GM23338 (cell line): ENCODE results near the gene PLRG1. TPM values are rescaled to one million over a fixed set of nuclear protein-coding genes. Genes with fewer than 3 reads are reported as not detected.

ENCODE experiments used
- ATAC-seq: fragments of 200-7000 bp; cut with Tn5 transposase; 3 replicates; pipeline ENCODE4 v1.9.1; 2020
- DNase-seq: peaks from one replicate; pipeline ENCODE4 v3.0.0-alpha.2; 2015; ENCODE audit warnings: low spot score
- H2AFZ ChIP-seq: fragments of 200-600 bp; sonication (generic); 2 replicates; pipeline ENCODE4 v1.8.0; 2016; ENCODE audit warnings: antibody characterized with exemption, mild to moderate bottlenecking, moderate library complexity
- H3F3A ChIP-seq: fragments of 200-600 bp; sonication (generic); replicated peaks from 2 replicates; pipeline ENCODE4 v1.8.0; 2017; ENCODE audit warnings: antibody characterized with exemption, mixed run types, low read depth
- H3K27ac ChIP-seq: fragments of 200-600 bp; sonication (generic); 2 replicates; pipeline ENCODE4 v1.6.1; 2016; ENCODE audit warnings: low read depth
- H3K27me3 ChIP-seq: fragments of 200-600 bp; sonication (generic); 2 replicates; pipeline ENCODE4 v1.8.0; 2016; ENCODE audit warnings: mild to moderate bottlenecking, mixed run types, moderate library complexity; ENCODE audit not compliant: insufficient read depth
- H3K36me3 ChIP-seq: fragments of 200-600 bp; sonication (generic); 2 replicates; pipeline ENCODE4 v1.8.0; 2016; ENCODE audit warnings: mild to moderate bottlenecking; ENCODE audit not compliant: insufficient read depth
- H3K4me1 ChIP-seq: fragments of 200-600 bp; sonication (generic); 2 replicates; pipeline ENCODE4 v1.8.0; 2016; ENCODE audit warnings: mild to moderate bottlenecking, moderate library complexity; ENCODE audit not compliant: insufficient read depth
- H3K4me2 ChIP-seq: fragments of 200-600 bp; sonication (generic); 2 replicates; pipeline ENCODE4 v1.7.1; 2017; ENCODE audit warnings: mixed run types
- H3K4me3 ChIP-seq: fragments of 200-600 bp; sonication (generic); 2 replicates; pipeline ENCODE4 v1.6.1; 2016; ENCODE audit warnings: mixed run types
- H3K79me2 ChIP-seq: fragments of 200-600 bp; sonication (generic); replicated peaks from 2 replicates; pipeline ENCODE4 v1.8.0; 2017; ENCODE audit warnings: mild to moderate bottlenecking; ENCODE audit not compliant: insufficient read depth
- H3K9me2 ChIP-seq: fragments of 200-600 bp; sonication (generic); 2 replicates; pipeline ENCODE4 v1.8.0; 2017; ENCODE audit not compliant: insufficient read depth
- H4K20me1 ChIP-seq: fragments of 200-600 bp; sonication (generic); replicated peaks from 2 replicates; pipeline ENCODE4 v1.8.0; 2017; ENCODE audit warnings: mild to moderate bottlenecking; ENCODE audit not compliant: insufficient read depth
- H3K27ac Mint-ChIP-seq: 2 replicates; pipeline ENCODE4 v1.8.0; 2020; ENCODE audit warnings: inconsistent platforms, mild to moderate bottlenecking, moderate library complexity, mixed read lengths
- H3K27me3 Mint-ChIP-seq: 3 replicates; pipeline ENCODE4 v1.8.0; 2022; ENCODE audit warnings: low read depth, mild to moderate bottlenecking, moderate library complexity, mixed read lengths, inconsistent platforms; ENCODE audit not compliant: insufficient read depth, poor library complexity
- H3K36me3 Mint-ChIP-seq: 3 replicates; pipeline ENCODE4 v1.8.0; 2021; ENCODE audit warnings: low read depth, mild to moderate bottlenecking, inconsistent platforms, moderate library complexity, mixed read lengths
- H3K4me1 Mint-ChIP-seq: 3 replicates; pipeline ENCODE4 v1.8.0; 2020; ENCODE audit warnings: mild to moderate bottlenecking, inconsistent platforms, mixed read lengths
- H3K4me3 Mint-ChIP-seq: 3 replicates; pipeline ENCODE4 v1.8.0; 2021; ENCODE audit warnings: moderate library complexity, mild to moderate bottlenecking, inconsistent platforms, mixed read lengths
- H3K9me3 Mint-ChIP-seq: 3 replicates; pipeline ENCODE4 v1.8.0; 2020; ENCODE audit warnings: moderate library complexity, mild to moderate bottlenecking, inconsistent platforms, mixed read lengths
- CREB1 ChIP-seq: fragments of 250-450 bp; sonication (Bioruptor Pico); IDR thresholded peaks from 2 replicates; pipeline ENCODE4 v1.5.0; 2020; ENCODE audit warnings: low read depth, mild to moderate bottlenecking, moderate library complexity
- EZH2 ChIP-seq: fragments of 200-600 bp; sonication (generic); IDR thresholded peaks from one replicate; pipeline ENCODE4 v1.8.0; 2017; ENCODE audit warnings: antibody characterized with exemption, mild to moderate bottlenecking, low read depth; ENCODE audit not compliant: unreplicated experiment
- JUNB ChIP-seq: IDR thresholded peaks from one replicate; pipeline ENCODE4 v1.6.1; 2016; ENCODE audit warnings: antibody characterized with exemption; ENCODE audit not compliant: unreplicated experiment
- POLR2AphosphoS5 ChIP-seq: IDR thresholded peaks from 2 replicates; pipeline ENCODE4 v1.6.1; 2016; ENCODE audit warnings: antibody characterized with exemption, low read depth
- REST ChIP-seq: IDR thresholded peaks from one replicate; pipeline ENCODE4 v1.6.1; 2018; ENCODE audit warnings: antibody characterized with exemption; ENCODE audit not compliant: unreplicated experiment
- STAT1 ChIP-seq: IDR thresholded peaks from one replicate; pipeline ENCODE4 v1.6.1; 2016; ENCODE audit warnings: antibody characterized with exemption; ENCODE audit not compliant: unreplicated experiment
- ZNF114 ChIP-seq: fragments of 250-450 bp; sonication (Bioruptor Pico); IDR thresholded peaks from 2 replicates; pipeline ENCODE4 v1.5.0; 2020; ENCODE audit warnings: mild to moderate bottlenecking, moderate library complexity
- ZNF462 ChIP-seq: fragments of 250-450 bp; sonication (Bioruptor Pico); IDR thresholded peaks from 2 replicates; pipeline ENCODE4 v1.5.0; 2020; ENCODE audit warnings: mild to moderate bottlenecking, moderate library complexity
- polyA plus RNA-seq: library from polyadenylated mRNA; unstranded; fragments of >200 nt; fragmentation: Nextera tagmentation; extraction: Ambion mirVana; gene quantifications from 2 replicates; pipeline ENCODE4 v1.2.1, GENCODE V29; 2016
- total RNA-seq: library from RNA; depleted of rRNA; stranded (reverse); fragments of >200 nt; shearing (Covaris generic); gene quantifications from 2 replicates; pipeline ENCODE4 v1.2.3, GENCODE V29; 2014
- TF ChIP-seq, protein P1 (sequence below): IDR thresholded peaks from 2 replicates; pipeline ENCODE4 v1.6.1; 2016; ENCODE audit warnings: antibody characterized with exemption

Gene PLRG1
- total and polyA plus RNA-seq, 2 experiments from 2014 or later: 77.3 to 82.7 TPM

DNA sequence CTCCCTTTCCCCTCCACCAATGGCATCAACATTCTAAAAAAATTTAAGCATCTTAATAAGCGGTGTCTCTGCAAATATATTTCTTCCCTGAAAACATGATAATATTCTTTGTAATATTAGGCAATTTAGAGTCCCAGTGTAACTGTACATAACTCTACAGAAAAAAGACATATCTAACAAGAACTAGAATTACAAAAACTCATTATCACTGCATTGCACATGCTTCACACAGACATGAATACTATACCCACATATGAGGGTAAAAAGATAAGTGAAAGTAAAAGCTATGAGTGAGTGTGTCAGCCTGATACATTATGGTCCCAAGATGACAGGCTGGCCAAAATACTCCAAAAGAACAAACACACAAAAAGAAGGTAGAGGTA is 10.2 kb upstream of the PLRG1 start:
- TF ChIP-seq CREB1 (no peak), JUNB (no peak), EZH2 (no peak), POLR2AphosphoS5 (no peak), STAT1 (no peak), ZNF462 (CRISPR knock-in tag) (no peak), REST (no peak), ZNF114 (no peak)
- TF ChIP-seq, protein P1, sequence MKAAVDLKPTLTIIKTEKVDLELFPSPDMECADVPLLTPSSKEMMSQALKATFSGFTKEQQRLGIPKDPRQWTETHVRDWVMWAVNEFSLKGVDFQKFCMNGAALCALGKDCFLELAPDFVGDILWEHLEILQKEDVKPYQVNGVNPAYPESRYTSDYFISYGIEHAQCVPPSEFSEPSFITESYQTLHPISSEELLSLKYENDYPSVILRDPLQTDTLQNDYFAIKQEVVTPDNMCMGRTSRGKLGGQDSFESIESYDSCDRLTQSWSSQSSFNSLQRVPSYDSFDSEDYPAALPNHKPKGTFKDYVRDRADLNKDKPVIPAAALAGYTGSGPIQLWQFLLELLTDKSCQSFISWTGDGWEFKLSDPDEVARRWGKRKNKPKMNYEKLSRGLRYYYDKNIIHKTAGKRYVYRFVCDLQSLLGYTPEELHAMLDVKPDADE: no peak
- DNase-seq: no peak
- Mint-ChIP-seq H3K36me3 (no peaks in the 10 kb centered on the region), H3K27ac (no peak overlapping the region), H3K4me1 (no peaks in the 10 kb centered on the region; the same call in 2 of the 3 replicates), H3K9me3 (no peaks in the 10 kb centered on the region), H3K4me3 (no peak overlapping the region), H3K27me3 (no peaks in the 10 kb centered on the region)
- H3F3A ChIP-seq: no peaks in the 10 kb centered on the region
- H3K9me2 ChIP-seq: no peaks in the 10 kb centered on the region
- no peaks in the 10 kb centered on the region for H3K4me1 ChIP-seq
- no peak overlapping the region for H2AFZ ChIP-seq
- H3K27ac ChIP-seq: no peak overlapping the region
- ATAC-seq: no peak
- H3K4me2 ChIP-seq: no peak overlapping the region
- H3K27me3 ChIP-seq: no peaks in the 10 kb centered on the region
- no peaks in the 10 kb centered on the region for H4K20me1 ChIP-seq
- no peaks in the 10 kb centered on the region for H3K36me3 ChIP-seq
- H3K79me2 ChIP-seq: no peaks in the 10 kb centered on the region
- no peak overlapping the region for H3K4me3 ChIP-seq
